ENCODE data around the gene FANCE. TPM values are rescaled to one million over a fixed set of nuclear protein-coding genes. Genes with fewer than 3 reads are reported as not detected.

FANCE gene
- total RNA-seq, 2 experiments from 2014 or later = 22.2 to 23.1 TPM

GRCh38 chr6:35489066-35489465, 36.9 kb downstream of the FANCE start:
- CTCF ChIA-PET = no interaction called here
- POLR2A ChIA-PET = no interaction called here

- POLR2A ChIA-PET = interaction anchor here (0.7 kb wide), 1 partner anchor 17 kb away, joined by 4 read pairs; no protein-coding TSS in a partner anchor
- CTCF ChIA-PET = interaction anchor here (0.6 kb wide), 1 partner anchor 9 kb away, joined by 3 read pairs; no protein-coding TSS in a partner anchor
Observed at GRCh38 chr6:35489995-35490791, 38.1 kb downstream of the FANCE start.

GRCh38 chr6:35490821-35491557, 38.9 kb downstream of the FANCE start:
- ChIA-PET CTCF (interaction anchor here (0.6 kb wide), 1 partner anchor 10 kb away, joined by 3 read pairs; no protein-coding TSS in a partner anchor), POLR2A (interaction anchor here (0.7 to 1.1 kb wide), 2 partner anchors 17 kb away, joined by 4 to 7 read pairs; no protein-coding TSS in a partner anchor)

GRCh38 chr6:35491558-35492257, 39.6 kb downstream of the FANCE start:
- ChIA-PET POLR2A (interaction anchor here (1.1 kb wide), 1 partner anchor 18 kb away, joined by 7 read pairs; no protein-coding TSS in a partner anchor), CTCF (no interaction called here)

- POLR2A ChIA-PET = interaction anchor here (1.1 kb wide), 1 partner anchor 19 kb away, joined by 7 read pairs; no protein-coding TSS in a partner anchor
Observed at GRCh38 chr6:35492258-35492973, 40.3 kb downstream of the FANCE start.

GRCh38 chr6:35492974-35493284, 40.8 kb downstream of the FANCE start:
- ChIA-PET CTCF (no interaction called here), POLR2A (no interaction called here)

More at GRCh38 chr6:35492258-35492973, 40.3 kb downstream of the FANCE start:
- CTCF ChIA-PET = no interaction called here

- CTCF ChIA-PET = no interaction called here
- POLR2A ChIA-PET = no interaction called here
Observed at GRCh38 chr6:35493307-35493983, 41.3 kb downstream of the FANCE start.

- POLR2A ChIA-PET = no interaction called here
Observed at GRCh38 chr6:35494161-35494563, 42.0 kb downstream of the FANCE start.

GRCh38 chr6:35495258-35496035, 43.3 kb downstream of the FANCE start:
- ChIA-PET POLR2A (no interaction called here), CTCF (interaction anchor here (1.0 kb wide), 1 partner anchor 126 kb away, joined by 3 read pairs; no protein-coding TSS in a partner anchor)

More at GRCh38 chr6:35494161-35494563, 42.0 kb downstream of the FANCE start:
- CTCF ChIA-PET = interaction anchor here (1.0 kb wide), 1 partner anchor 127 kb away, joined by 3 read pairs; no protein-coding TSS in a partner anchor

- ChIA-PET POLR2A (no interaction called here), CTCF (interaction anchor here (1.1 to 1.4 kb wide), 2 partner anchors 14 to 26 kb away, joined by 3 read pairs; no protein-coding TSS in a partner anchor)
Observed at GRCh38 chr6:35496036-35496840, 44.1 kb downstream of the FANCE start.

- ChIA-PET CTCF (interaction anchor here (0.8 to 1.4 kb wide), 3 partner anchors 13 to 25 kb away, joined by 3 to 4 read pairs (median 3); no protein-coding TSS in a partner anchor), POLR2A (interaction anchor here (0.6 to 1.1 kb wide), 4 partner anchors 22 to 109 kb away, joined by 3 to 4 read pairs (median 3); no protein-coding TSS in a partner anchor)
Observed at GRCh38 chr6:35496841-35497570, 44.9 kb downstream of the FANCE start, which contains the start of gene TEAD3. Gene TEAD3, minus strand, starts transcription at chr6:35497079.

GRCh38 chr6:35497571-35498421, 45.7 kb downstream of the FANCE start:
- ChIA-PET CTCF (interaction anchor here (0.7 to 1.4 kb wide), 3 partner anchors 12 to 20 kb away, joined by 3 to 4 read pairs (median 3); no protein-coding TSS in a partner anchor), POLR2A (interaction anchor here (0.6 to 1.1 kb wide), 5 partner anchors 23 to 110 kb away, joined by 3 to 4 read pairs (median 3); no protein-coding TSS in a partner anchor)

- ChIA-PET POLR2A (interaction anchor here (0.9 kb wide), 1 partner anchor 25 kb away, joined by 3 read pairs; no protein-coding TSS in a partner anchor), CTCF (no interaction called here)
Observed at GRCh38 chr6:35498422-35499067, 46.4 kb downstream of the FANCE start.

- ChIA-PET CTCF (no interaction called here), POLR2A (no interaction called here)
Observed at GRCh38 chr6:35499372-35499771, 47.2 kb downstream of the FANCE start.

GRCh38 chr6:35500782-35501181, 48.6 kb downstream of the FANCE start:
- CTCF ChIA-PET = no interaction called here
- POLR2A ChIA-PET = no interaction called here
